NCI-H2196 treated with DMSO at 0.1 percent for 48 hours (cell line): Measurements from ENCODE around the gene PRKRA.
"Not testable (repeated sequence)": the region's sequence is repeated elsewhere in the genome, so short reads cannot be mapped to it uniquely, and the experiment has no call there.

Experiments used
- DNase-seq: peaks from one replicate; lab custom pipeline; 2025; ENCODE audit not compliant: unreplicated experiment; lab: John Stamatoyannopoulos, UW

Gene PRKRA

GRCh38 chr2:178469219-178469849 is 18.4 kb upstream of the PRKRA start:
- no peak for DNase-seq

GRCh38 chr2:178457390-178457886 is 6.5 kb upstream of the PRKRA start:
- no peak for DNase-seq

DNA sequence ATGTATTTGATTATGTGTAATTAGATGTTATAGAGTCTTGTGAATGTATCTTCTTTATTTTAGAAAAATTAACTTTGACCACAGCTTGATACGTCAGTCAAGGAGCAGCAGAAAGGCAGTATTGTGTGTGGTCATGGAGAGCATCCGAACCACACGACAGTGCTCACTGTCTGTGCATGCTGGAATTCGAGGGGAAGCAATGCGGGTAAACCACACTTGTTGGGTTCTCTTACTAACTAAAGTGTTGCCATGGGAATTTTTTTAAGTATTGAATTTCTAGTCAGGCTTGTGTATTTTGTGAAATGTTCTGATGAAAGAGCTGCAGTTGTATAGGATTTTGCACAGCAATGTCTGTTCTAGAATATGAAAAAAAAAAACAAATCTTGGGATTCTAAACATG is 5.0 kb upstream of the PRKRA start:
- DNase-seq: no peak

- DNase-seq: no peak
Measured at GRCh38 chr2:178452870-178453269, 1.9 kb upstream of the PRKRA start.

DNA sequence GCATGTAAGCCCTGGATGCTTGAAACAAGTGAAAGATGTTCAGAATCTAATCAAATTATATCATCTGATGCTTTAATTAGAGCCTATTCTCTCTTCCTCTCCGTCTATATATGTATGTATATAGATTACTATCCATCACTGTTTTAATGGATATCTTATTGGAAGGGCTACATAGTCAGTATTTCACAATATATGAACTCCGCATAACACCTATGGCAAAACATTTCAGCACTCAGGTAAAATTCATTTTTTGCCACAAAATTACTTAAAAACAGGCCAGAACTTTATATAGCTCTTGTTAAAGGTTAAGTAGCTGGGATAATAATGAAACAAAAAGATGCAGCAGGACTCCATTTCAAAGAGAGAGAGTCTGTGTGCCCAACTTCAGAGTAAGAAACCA is 1.4 kb upstream of the PRKRA start:
- DNase-seq: no peak

- DNase-seq: no peak
Measured at GRCh38 chr2:178450524-178450773, 526 bp downstream of the PRKRA start.

GRCh38 chr2:178449700-178450523 is 1.1 kb downstream of the PRKRA start:
- DNase-seq: no peak

DNA sequence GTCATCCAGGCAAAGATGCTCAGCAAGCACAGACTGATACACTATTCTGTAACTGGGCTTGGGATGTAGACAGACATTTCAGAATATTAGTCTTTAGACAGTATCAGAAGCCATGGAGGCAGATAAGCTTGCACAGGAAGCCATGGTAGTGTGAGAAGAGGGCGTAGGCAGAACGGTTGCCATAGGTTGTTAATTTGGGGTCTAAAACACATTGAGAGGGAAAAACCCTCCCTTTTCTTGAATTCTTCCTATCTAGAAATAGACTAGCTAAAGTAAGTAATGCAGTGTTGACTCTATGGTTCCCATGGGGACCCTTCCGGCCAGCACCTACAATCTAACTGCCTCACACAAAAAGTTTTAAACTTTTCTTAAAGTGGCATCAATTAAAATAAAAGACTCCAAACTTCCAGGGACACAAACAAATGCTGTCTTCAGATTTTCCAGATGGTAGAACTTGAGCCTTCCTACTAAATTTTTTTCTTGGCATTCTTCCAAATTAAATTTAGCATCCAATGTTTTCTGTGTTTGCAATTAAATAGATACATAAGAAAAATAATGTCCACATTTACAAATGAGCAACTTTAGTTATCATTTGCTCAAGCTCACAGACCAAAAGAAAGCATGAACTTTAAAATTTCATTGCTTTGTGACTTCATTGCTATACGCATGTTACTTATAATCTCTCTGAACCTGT is 1.9 kb downstream of the PRKRA start:
- DNase-seq: no peak

DNA sequence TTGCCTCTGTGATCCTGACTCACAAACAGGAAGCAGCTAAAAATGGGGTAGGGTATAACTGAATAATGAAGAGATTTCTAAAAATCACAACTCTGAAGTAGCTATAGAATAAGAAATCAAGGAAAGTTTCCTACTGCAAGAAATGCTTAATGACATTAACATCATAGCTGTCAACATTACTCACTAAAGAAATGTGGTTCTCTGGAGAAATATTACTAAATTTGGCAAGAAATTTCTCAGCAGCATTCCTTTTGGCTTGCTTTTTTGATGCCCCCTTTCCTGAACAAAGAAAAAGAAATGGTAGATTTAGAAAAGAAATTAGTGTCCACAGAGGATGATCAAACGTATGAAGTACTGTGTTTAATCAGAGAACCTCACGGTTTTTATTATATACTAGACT is 9.5 kb downstream of the PRKRA start:
- DNase-seq: no peak

GRCh38 chr2:178436662-178437061 is 14.3 kb downstream of the PRKRA start:
- DNase-seq: no peak

- no peak for DNase-seq
Measured at GRCh38 chr2:178429336-178429735, 21.6 kb downstream of the PRKRA start.

DNA sequence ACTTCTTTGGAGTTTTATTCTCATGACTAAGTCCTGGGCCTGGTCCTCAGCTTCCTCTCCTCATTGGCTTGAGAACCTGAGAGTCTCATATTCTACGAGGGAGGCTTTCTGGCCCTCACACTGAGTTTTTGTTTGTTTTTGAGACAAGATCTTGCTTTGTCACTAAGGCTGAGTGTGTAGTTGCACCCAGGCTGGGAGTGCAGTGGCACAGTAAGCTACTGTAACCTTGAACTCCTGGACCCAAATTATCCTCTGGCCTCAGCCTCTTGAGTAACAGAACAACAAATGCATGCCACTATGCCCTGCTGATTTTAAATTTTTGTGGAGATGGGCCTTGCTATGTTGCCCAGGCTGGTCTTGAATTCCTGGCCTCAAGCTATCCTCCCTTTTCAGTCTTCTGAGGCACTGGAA is 22.6 kb downstream of the PRKRA start:
- no peak for DNase-seq

- no peak for DNase-seq
Measured at GRCh38 chr2:178427458-178427857, 23.5 kb downstream of the PRKRA start.

GRCh38 chr2:178426388-178426787 is 24.6 kb downstream of the PRKRA start:
- DNase-seq: no peak

- DNase-seq: no peak
Measured at GRCh38 chr2:178425255-178425827, 25.6 kb downstream of the PRKRA start.

- not testable (repeated sequence) for DNase-seq
Measured at GRCh38 chr2:178423746-178424145, 27.2 kb downstream of the PRKRA start.

DNA sequence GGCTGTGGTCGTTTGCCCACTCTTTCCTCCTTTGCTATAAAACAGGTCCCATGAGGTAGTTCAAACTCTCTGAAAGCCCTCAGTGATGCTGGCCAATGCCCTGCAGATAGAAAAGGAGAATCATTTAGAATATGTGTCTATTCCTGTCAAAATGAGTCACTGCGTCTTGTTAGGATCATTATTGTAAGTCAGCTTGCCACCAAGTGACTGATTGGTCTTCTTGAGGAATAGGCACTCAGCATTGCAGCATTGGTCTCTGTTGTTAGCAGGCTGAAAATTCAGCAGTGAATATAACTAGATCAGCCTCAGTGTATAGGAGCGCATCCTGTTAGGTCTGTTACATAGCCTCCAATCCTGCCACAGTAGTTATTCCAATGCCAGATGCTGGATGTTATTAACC is 28.9 kb downstream of the PRKRA start:
- DNase-seq: no peak

DNA sequence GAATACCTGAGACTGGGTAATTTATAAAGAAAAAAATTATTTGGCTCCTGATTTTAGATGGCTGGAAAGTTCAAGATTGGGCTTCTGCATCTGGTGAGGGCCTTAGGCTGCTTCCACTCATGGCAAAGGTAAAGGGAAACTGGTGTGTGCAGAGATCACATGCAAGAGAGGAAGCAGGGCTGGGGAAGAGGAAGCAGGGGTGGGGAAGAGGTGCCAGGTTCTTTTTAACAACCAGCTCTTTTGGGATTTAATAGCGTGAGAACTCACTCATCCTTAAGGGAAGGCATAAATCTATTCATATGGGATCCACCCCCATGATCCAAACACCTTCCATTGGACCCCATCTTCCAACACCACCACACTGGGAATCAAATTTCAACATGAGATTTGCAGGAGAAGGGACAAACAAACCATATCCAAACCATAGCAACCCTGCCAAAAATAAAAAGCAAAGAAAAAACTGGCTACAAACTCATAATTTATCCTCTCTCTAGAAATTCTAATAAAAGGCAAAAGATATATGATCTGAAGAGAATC is 30.4 kb downstream of the PRKRA start:
- no peak for DNase-seq

- DNase-seq: peak; percentile 24
Measured at GRCh38 chr2:178419123-178419522, 31.9 kb downstream of the PRKRA start.

DNA sequence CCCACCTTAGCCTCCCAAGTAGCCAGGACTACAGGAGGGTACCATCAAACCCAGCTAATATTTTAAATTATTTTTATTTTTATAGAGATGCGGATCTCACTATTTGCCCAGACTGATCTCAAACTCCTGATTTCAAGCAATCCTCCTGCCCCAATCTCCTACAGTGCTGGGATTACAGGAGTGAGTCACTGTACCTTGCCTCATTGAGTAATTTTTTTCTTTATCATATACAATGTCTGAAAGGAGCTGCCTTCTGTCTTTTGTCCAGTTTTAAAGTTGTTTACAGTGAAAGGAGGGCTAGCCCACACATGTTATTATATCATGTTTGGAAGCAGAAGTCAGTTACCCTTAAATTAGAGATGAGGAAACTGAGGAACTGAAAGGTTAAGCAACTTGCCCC is 32.5 kb downstream of the PRKRA start:
- no peak for DNase-seq

GRCh38 chr2:178417916-178418315 is 33.1 kb downstream of the PRKRA start:
- DNase-seq: no peak

GRCh38 chr2:178415979-178416378 is 35.0 kb downstream of the PRKRA start:
- no peak for DNase-seq
